HUES6 (cell line): ENCODE measurements around the gene DMPK.
A peak's percentile ranks its signal among the peaks of the same experiment; 100 is the strongest.

ENCODE experiments used
- H3K27ac ChIP-seq: 2 replicates; pipeline ENCODE4 v1.7.0; 2013; ENCODE audit warnings: low read depth, mild to moderate bottlenecking, low read length, inconsistent platforms
- H3K27me3 ChIP-seq: 2 replicates; pipeline ENCODE4 v1.6.1; 2013; ENCODE audit warnings: low read length; ENCODE audit not compliant: control insufficient read depth, insufficient read depth
- H3K36me3 ChIP-seq: 2 replicates; pipeline ENCODE4 v1.6.1; 2013; ENCODE audit warnings: low read length; ENCODE audit not compliant: control insufficient read depth, insufficient read depth
- H3K4me1 ChIP-seq: 2 replicates; pipeline ENCODE4 v1.6.1; 2013; ENCODE audit warnings: low read length; ENCODE audit not compliant: control insufficient read depth, insufficient read depth
- H3K4me3 ChIP-seq: 2 replicates; pipeline ENCODE4 v1.5.1; 2013; ENCODE audit warnings: low read depth, low read length
- H3K9ac ChIP-seq: one replicate; pipeline ENCODE4 v1.6.1; 2013; ENCODE audit warnings: mild to moderate bottlenecking, low read length
- H3K9me3 ChIP-seq: 2 replicates; pipeline ENCODE4 v1.6.1; 2013; ENCODE audit warnings: low read depth, low read length; ENCODE audit not compliant: control insufficient read depth, insufficient read depth

The DMPK gene

GRCh38 chr19:45784096-45784495 is 1.8 kb upstream of the DMPK start:
- H3K36me3 ChIP-seq = peaks cover 42% of the 10 kb centered on the region

GRCh38 chr19:45782820-45783785 is 813 bp upstream of the DMPK start:
- peaks cover 33% of the 10 kb centered on the region for H3K36me3 ChIP-seq
- no peaks in the 10 kb centered on the region for H3K9me3 ChIP-seq
- H3K9ac ChIP-seq = peak overlapping the region; percentile 29
- no peak overlapping the region; the same call in 1 of the 2 replicates for H3K4me3 ChIP-seq
- peaks cover 31% of the 10 kb centered on the region for H3K4me1 ChIP-seq
- peaks cover 14% of the 10 kb centered on the region for H3K27me3 ChIP-seq
- no peak overlapping the region; the same call in 1 of the 2 replicates for H3K27ac ChIP-seq

More at GRCh38 chr19:45784096-45784495, 1.8 kb upstream of the DMPK start:
- Histone ChIP-seq H3K4me1 (peaks cover 31% of the 10 kb centered on the region), H3K27me3 (peaks cover 14% of the 10 kb centered on the region), H3K9ac (no peak overlapping the region), H3K4me3 (no peak overlapping the region), H3K27ac (no peak overlapping the region), H3K9me3 (no peaks in the 10 kb centered on the region)

- no peak overlapping the region for H3K9ac ChIP-seq
- no peak overlapping the region for H3K27ac ChIP-seq
- H3K4me3 ChIP-seq = no peak overlapping the region
- H3K9me3 ChIP-seq = no peaks in the 10 kb centered on the region
- H3K4me1 ChIP-seq = peaks cover 31% of the 10 kb centered on the region
- H3K36me3 ChIP-seq = peaks cover 36% of the 10 kb centered on the region
- H3K27me3 ChIP-seq = peaks cover 14% of the 10 kb centered on the region
Measured at GRCh38 chr19:45781214-45782161, 802 bp downstream of the DMPK start.

- peaks cover 31% of the 10 kb centered on the region for H3K4me1 ChIP-seq
- peaks cover 28% of the 10 kb centered on the region for H3K36me3 ChIP-seq
- H3K9ac ChIP-seq = no peak overlapping the region
- no peak overlapping the region for H3K4me3 ChIP-seq
- H3K27ac ChIP-seq = no peak overlapping the region
- H3K27me3 ChIP-seq = peaks cover 14% of the 10 kb centered on the region
- no peaks in the 10 kb centered on the region for H3K9me3 ChIP-seq
Measured at GRCh38 chr19:45780448-45781213, 1.7 kb downstream of the DMPK start.

GRCh38 chr19:45780146-45780447 is 2.2 kb downstream of the DMPK start:
- Histone ChIP-seq H3K4me1 (peaks cover 31% of the 10 kb centered on the region), H3K36me3 (peaks cover 23% of the 10 kb centered on the region), H3K27ac (no peak overlapping the region), H3K27me3 (peaks cover 14% of the 10 kb centered on the region), H3K9me3 (no peaks in the 10 kb centered on the region), H3K9ac (no peak overlapping the region), H3K4me3 (peak overlapping the region; percentile 50)

GRCh38 chr19:45779231-45780145 is 2.8 kb downstream of the DMPK start:
- Histone ChIP-seq H3K9ac (peak overlapping the region; percentile 50), H3K36me3 (peaks cover 17% of the 10 kb centered on the region), H3K27ac (no peak overlapping the region), H3K4me3 (peak overlapping the region; percentile 65), H3K4me1 (peaks cover 31% of the 10 kb centered on the region), H3K9me3 (no peaks in the 10 kb centered on the region), H3K27me3 (peaks cover 14% of the 10 kb centered on the region)

- H3K9me3 ChIP-seq = no peaks in the 10 kb centered on the region
- peaks cover 25% of the 10 kb centered on the region for H3K4me1 ChIP-seq
- H3K4me3 ChIP-seq = no peak overlapping the region
- no peak overlapping the region for H3K27ac ChIP-seq
- peaks cover 21% of the 10 kb centered on the region for H3K36me3 ChIP-seq
- no peak overlapping the region for H3K9ac ChIP-seq
- peaks cover 14% of the 10 kb centered on the region for H3K27me3 ChIP-seq
Measured at GRCh38 chr19:45778010-45778661, 4.2 kb downstream of the DMPK start.

- peaks cover 20% of the 10 kb centered on the region for H3K4me1 ChIP-seq
- no peak overlapping the region for H3K4me3 ChIP-seq
- H3K9me3 ChIP-seq = no peaks in the 10 kb centered on the region
- no peak overlapping the region for H3K27ac ChIP-seq
- no peak overlapping the region for H3K9ac ChIP-seq
- H3K36me3 ChIP-seq = peaks cover 23% of the 10 kb centered on the region
- peaks cover 14% of the 10 kb centered on the region for H3K27me3 ChIP-seq
Measured at GRCh38 chr19:45777395-45777961, 4.8 kb downstream of the DMPK start.

- no peaks in the 10 kb centered on the region for H3K9me3 ChIP-seq
- H3K4me1 ChIP-seq = peaks cover 8% of the 10 kb centered on the region
- peaks cover 27% of the 10 kb centered on the region for H3K36me3 ChIP-seq
- H3K9ac ChIP-seq = no peak overlapping the region
- H3K27ac ChIP-seq = no peak overlapping the region
- H3K27me3 ChIP-seq = peaks cover 2% of the 10 kb centered on the region
- no peak overlapping the region for H3K4me3 ChIP-seq
Measured at GRCh38 chr19:45774765-45775164, 7.5 kb downstream of the DMPK start.
